SU-DHL-6 (cell line): ENCODE data around the gene RAMACL.

Experiments
- H2AFZ ChIP-seq: fragments of 200-600 bp; sonication (generic); 2 replicates; pipeline ENCODE4 v1.6.1; 2014; ENCODE audit warnings: low read depth, mild to moderate bottlenecking, moderate library complexity, mixed read lengths, antibody characterized with exemption, low read length; ENCODE audit not compliant: severe bottlenecking
- H3F3A ChIP-seq: fragments of 200-600 bp; shearing (Covaris generic); 2 replicates; pipeline ENCODE4 v1.6.0; 2016; ENCODE audit warnings: antibody characterized with exemption, mild to moderate bottlenecking; ENCODE audit not compliant: insufficient read depth
- H3K27ac ChIP-seq: fragments of 200-600 bp; sonication (generic); 2 replicates; pipeline ENCODE4 v1.5.1; 2016; ENCODE audit warnings: low read depth, mild to moderate bottlenecking, low read length, moderate library complexity, mixed read lengths
- H3K27me3 ChIP-seq: fragments of 200-600 bp; sonication (generic), shearing (Covaris generic); 2 replicates; pipeline ENCODE4 v1.6.0; 2014; ENCODE audit warnings: mild to moderate bottlenecking, low read length
- H3K36me3 ChIP-seq: fragments of 200-600 bp; sonication (generic); 2 replicates; pipeline ENCODE4 v1.6.1; 2014; ENCODE audit warnings: mild to moderate bottlenecking, low read length, mixed read lengths
- H3K4me2 ChIP-seq: fragments of 300-600, 200-600 bp; shearing (Covaris generic), sonication (generic); 2 replicates; pipeline ENCODE4 v1.6.0; 2014; ENCODE audit warnings: low read length, low read depth, mild to moderate bottlenecking; ENCODE audit not compliant: poor library complexity, severe bottlenecking
- H3K4me3 ChIP-seq: fragments of 200-600 bp; sonication (generic); 2 replicates; pipeline ENCODE4 v1.5.1; 2014; ENCODE audit warnings: antibody characterized with exemption, low read length, mild to moderate bottlenecking, mixed read lengths; ENCODE audit not compliant: insufficient read depth, poor library complexity, severe bottlenecking
- H3K79me2 ChIP-seq: fragments of 200-600 bp; sonication (generic); 2 replicates; pipeline ENCODE4 v1.6.1; 2014; ENCODE audit warnings: mild to moderate bottlenecking, low read length, moderate library complexity; ENCODE audit not compliant: insufficient read depth
- H3K9ac ChIP-seq: fragments of 200-600 bp; sonication (generic); 2 replicates; pipeline ENCODE4 v1.7.0; 2014; ENCODE audit warnings: mild to moderate bottlenecking, low read length
- H3K9me2 ChIP-seq: fragments of 200-600 bp; sonication (generic); replicated peaks from 2 replicates; pipeline ENCODE4 v1.6.1; 2014; ENCODE audit warnings: low read length; ENCODE audit not compliant: insufficient read depth
- H3K9me3 ChIP-seq: fragments of 200-600 bp; sonication (generic); 2 replicates; pipeline ENCODE4 v1.6.1; 2014; ENCODE audit warnings: low read length, mixed read lengths; ENCODE audit not compliant: insufficient read depth
- H4K20me1 ChIP-seq: fragments of 200-600 bp; sonication (generic); 2 replicates; pipeline ENCODE4 v1.6.1; 2014; ENCODE audit warnings: low read depth, mild to moderate bottlenecking, antibody characterized with exemption, low read length, moderate library complexity, mixed read lengths
- EZH2phosphoT487 ChIP-seq: fragments of 200-600 bp; sonication (generic), shearing (Covaris generic); conservative IDR thresholded peaks from 2 replicates; pipeline ENCODE4 v1.6.1; 2018; ENCODE audit warnings: mild to moderate bottlenecking, antibody characterized with exemption, low read length, moderate library complexity, mixed read lengths
- TF ChIP-seq, protein P1 (sequence below): fragments of 200-600 bp; sonication (generic); IDR thresholded peaks from one replicate; pipeline ENCODE4 v1.5.1; 2017; ENCODE audit warnings: antibody characterized with exemption, mild to moderate bottlenecking, low read length, moderate library complexity; ENCODE audit not compliant: insufficient read depth, poor library complexity, severe bottlenecking

The RAMACL gene

DNA sequence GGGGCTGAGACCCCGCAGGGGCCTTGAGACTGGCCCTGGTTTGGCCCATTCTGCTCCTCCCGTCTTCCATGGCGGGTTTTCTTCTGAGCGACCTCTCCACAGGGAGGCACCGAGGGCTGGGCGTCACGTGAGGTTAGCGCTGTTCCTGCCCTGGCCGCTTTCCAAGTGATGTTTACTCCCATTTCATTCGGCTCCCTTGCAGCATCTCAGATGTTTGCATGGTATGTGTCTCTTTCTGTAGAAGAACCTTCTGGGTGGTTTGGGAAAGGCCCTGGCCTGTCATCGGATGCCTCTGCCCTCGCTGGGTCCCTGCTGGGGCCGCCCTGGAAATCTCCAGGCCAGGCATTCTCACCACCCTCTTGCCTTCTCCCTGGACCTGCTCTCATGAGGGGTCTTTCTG is 17.3 kb downstream of the RAMACL start:
- no peak overlapping the region for H3K9ac ChIP-seq
- TF ChIP-seq, protein P1, sequence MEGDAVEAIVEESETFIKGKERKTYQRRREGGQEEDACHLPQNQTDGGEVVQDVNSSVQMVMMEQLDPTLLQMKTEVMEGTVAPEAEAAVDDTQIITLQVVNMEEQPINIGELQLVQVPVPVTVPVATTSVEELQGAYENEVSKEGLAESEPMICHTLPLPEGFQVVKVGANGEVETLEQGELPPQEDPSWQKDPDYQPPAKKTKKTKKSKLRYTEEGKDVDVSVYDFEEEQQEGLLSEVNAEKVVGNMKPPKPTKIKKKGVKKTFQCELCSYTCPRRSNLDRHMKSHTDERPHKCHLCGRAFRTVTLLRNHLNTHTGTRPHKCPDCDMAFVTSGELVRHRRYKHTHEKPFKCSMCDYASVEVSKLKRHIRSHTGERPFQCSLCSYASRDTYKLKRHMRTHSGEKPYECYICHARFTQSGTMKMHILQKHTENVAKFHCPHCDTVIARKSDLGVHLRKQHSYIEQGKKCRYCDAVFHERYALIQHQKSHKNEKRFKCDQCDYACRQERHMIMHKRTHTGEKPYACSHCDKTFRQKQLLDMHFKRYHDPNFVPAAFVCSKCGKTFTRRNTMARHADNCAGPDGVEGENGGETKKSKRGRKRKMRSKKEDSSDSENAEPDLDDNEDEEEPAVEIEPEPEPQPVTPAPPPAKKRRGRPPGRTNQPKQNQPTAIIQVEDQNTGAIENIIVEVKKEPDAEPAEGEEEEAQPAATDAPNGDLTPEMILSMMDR: no peak
- TF ChIP-seq EZH2phosphoT487: no peak
- H3K4me3 ChIP-seq: no peak overlapping the region
- no peak overlapping the region for H3K4me2 ChIP-seq
- no peaks in the 10 kb centered on the region for H3K9me2 ChIP-seq
- H3F3A ChIP-seq: no peaks in the 10 kb centered on the region
- no peaks in the 10 kb centered on the region for H3K79me2 ChIP-seq
- no peak overlapping the region for H3K27ac ChIP-seq
- no peaks in the 10 kb centered on the region for H3K9me3 ChIP-seq
- H3K27me3 ChIP-seq: no peaks in the 10 kb centered on the region
- no peak overlapping the region for H2AFZ ChIP-seq
- no peaks in the 10 kb centered on the region for H3K36me3 ChIP-seq
- H4K20me1 ChIP-seq: no peaks in the 10 kb centered on the region

DNA sequence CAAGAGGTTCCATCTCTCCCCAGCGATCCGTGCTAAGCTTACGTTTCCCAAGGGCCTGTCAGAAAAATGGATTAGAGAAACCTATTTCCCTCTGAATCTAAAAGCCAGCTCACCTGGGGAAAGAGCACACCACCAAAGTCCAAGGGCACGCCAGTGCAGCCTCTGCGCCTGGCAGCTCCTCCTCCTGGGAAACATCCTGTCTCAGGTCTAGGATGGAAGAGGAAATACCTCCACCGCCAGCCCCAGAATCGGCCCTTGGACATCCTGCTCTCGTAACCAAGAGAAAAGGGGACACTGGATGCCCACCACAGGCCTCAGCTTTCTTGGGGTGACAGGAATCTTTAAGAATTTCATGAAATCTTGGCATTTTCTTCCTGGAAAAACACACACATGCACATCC is 18.7 kb downstream of the RAMACL start:
- no peak overlapping the region for H2AFZ ChIP-seq
- no peak overlapping the region for H3K4me3 ChIP-seq
- no peak overlapping the region for H3K27ac ChIP-seq
- H3K79me2 ChIP-seq: no peaks in the 10 kb centered on the region
- H3K9me3 ChIP-seq: no peaks in the 10 kb centered on the region
- H3K4me2 ChIP-seq: no peak overlapping the region
- no peaks in the 10 kb centered on the region for H3F3A ChIP-seq
- no peaks in the 10 kb centered on the region for H3K9me2 ChIP-seq
- H3K9ac ChIP-seq: no peak overlapping the region
- no peaks in the 10 kb centered on the region for H3K27me3 ChIP-seq
- TF ChIP-seq EZH2phosphoT487: no peak
- no peaks in the 10 kb centered on the region for H3K36me3 ChIP-seq
- no peaks in the 10 kb centered on the region for H4K20me1 ChIP-seq

DNA sequence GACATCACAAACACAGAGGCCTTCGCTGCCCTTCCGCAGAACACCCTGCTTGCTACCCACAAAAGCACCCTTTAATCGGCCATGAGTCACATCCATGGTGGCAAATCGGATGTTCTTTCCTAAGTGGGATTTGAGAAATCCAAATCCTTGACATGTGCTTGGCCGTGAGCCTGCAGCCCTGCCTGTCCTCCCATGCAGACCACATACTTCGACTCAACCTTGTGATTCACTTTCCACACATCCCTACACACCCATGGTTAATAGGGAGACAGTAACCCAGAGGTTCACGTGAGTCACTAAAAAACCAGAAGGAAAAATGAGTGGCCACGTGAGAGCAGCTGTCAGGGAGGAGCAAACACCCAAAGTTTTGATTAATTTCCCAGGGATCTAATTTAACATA is 19.4 kb downstream of the RAMACL start:
- Histone ChIP-seq H3K9ac (no peak overlapping the region), H3K36me3 (no peaks in the 10 kb centered on the region), H3K4me2 (no peak overlapping the region), H3K27me3 (no peaks in the 10 kb centered on the region), H3K9me3 (no peaks in the 10 kb centered on the region), H2AFZ (no peak overlapping the region), H4K20me1 (no peaks in the 10 kb centered on the region), H3F3A (no peaks in the 10 kb centered on the region), H3K27ac (no peak overlapping the region), H3K79me2 (no peaks in the 10 kb centered on the region), H3K4me3 (no peak overlapping the region), H3K9me2 (no peaks in the 10 kb centered on the region)
- no peak for TF ChIP-seq EZH2phosphoT487
- TF ChIP-seq, protein P1: no peak

DNA sequence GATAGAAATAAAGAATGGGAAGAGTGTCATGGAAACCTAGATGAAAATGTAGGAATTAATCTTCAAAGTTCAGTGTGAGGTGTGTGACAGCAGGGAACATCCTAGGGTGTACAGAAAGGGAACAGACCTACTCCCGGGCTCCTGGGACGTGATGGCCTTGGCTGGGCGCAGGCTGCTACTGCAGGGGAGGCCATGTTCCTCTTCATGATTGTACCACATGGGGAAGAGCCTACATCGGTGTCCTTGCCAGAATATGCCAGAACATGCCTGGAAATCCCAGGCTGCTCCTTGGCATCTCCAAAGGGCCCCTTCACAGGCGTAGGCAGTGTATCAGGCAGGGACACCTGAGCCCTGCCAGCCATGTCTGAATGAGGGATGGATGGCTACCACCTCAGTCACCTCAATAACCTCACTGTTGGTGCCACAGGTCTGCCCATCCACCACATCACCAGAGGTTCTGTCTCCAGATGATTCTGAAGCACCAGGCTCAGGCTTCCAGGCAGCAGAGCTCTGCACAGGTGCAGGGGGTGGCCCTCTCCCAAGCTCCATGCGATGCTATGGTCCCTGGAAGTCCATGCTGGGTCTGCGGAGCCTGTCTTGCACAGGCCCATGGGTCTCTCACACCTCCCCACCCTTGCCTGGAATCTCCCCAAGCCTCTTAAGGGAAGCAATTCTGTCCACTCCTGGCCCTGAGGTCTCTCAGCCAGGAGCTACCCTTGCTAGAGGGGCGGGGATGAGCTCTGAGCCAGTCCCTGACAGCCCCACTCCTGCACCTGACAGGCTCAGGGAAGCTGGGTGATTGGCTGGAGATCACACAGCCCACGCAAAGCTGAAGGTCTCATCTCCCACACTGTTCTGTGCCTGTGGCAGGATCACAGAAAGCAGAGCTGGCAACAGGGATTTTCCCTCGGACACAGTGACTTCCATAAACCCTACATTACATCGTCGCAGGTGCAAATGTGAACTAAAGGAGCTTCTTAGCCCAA is 20.2 kb downstream of the RAMACL start:
- Histone ChIP-seq H3K27ac (no peak overlapping the region), H3K4me2 (no peak overlapping the region), H3K79me2 (no peaks in the 10 kb centered on the region), H3K27me3 (no peaks in the 10 kb centered on the region), H2AFZ (no peak overlapping the region), H3K4me3 (no peak overlapping the region), H3F3A (no peaks in the 10 kb centered on the region), H3K36me3 (no peaks in the 10 kb centered on the region), H3K9me3 (no peaks in the 10 kb centered on the region), H4K20me1 (no peaks in the 10 kb centered on the region), H3K9ac (no peak overlapping the region), H3K9me2 (no peaks in the 10 kb centered on the region)
- TF ChIP-seq, protein P1: no peak
- TF ChIP-seq EZH2phosphoT487: no peak
